Transverse colon (tissue), 4 donors: ENCODE results near the gene PAFAH2. TPM values are rescaled to one million over a fixed set of nuclear protein-coding genes. Genes with fewer than 3 reads are reported as not detected.

Source experiments
- small RNA-seq, 4 donors: library from RNA; depleted of rRNA; stranded (forward); fragments of <200 nt; gene quantifications; one replicate each; pipeline ENCODE3, GENCODE V24; 2016
- total RNA-seq, 4 donors: library from RNA; depleted of rRNA; stranded (reverse); fragments of >200 nt; gene quantifications; one replicate each; pipeline ENCODE4 v1.1.0, GENCODE V29; 2016

The PAFAH2 gene
- total RNA-seq, 4 donors from 2014 or later, result 23.1 to 60.1 (median 38.8) TPM

Small RNAs within 50 kb of the gene (small RNA-seq; reads per million reads assigned to genes)
- gene RF00283 (0 reads per million in 4 donors), gene RF00492 (0 reads per million in 4 donors), gene RNU6-110P (0 reads per million in 4 donors)

Other genes with a start within 250 kb of the PAFAH2 start
- 10 to 100 TPM; 17.1 to 68.1 (median 24.4) TPM for gene SELENON, start 197.9 kb downstream of the PAFAH2 start, total RNA-seq
- gene MTFR1L, start 178.1 kb downstream of the PAFAH2 start, total RNA-seq, result 100 to 1,000 TPM in 1 of 4 donors, 10 to 100 TPM in 3; 73.2 to 125 (median 93.6) TPM
- under 1 TPM in 1 of 4 donors, not detected in 3; 0.41 TPM for gene AUNIP, start 138.6 kb downstream of the PAFAH2 start, total RNA-seq
- 1 to 10 TPM in 3 of 4 donors, not detected in 1; 2.0 to 2.4 (median 2.4) TPM for gene PAQR7, start 122.4 kb downstream of the PAFAH2 start, total RNA-seq
- gene STMN1, start 91.6 kb downstream of the PAFAH2 start, total RNA-seq, result 10 to 100 TPM in 3 of 4 donors, 1 to 10 TPM in 1; 6.4 to 24.3 (median 16.5) TPM
- gene EXTL1, start 23.7 kb upstream of the PAFAH2 start, total RNA-seq, result under 1 TPM in 2 of 4 donors, not detected in 2; 0.16 to 0.41 TPM
- gene SLC30A2, start 48.1 kb upstream of the PAFAH2 start, total RNA-seq, result under 1 TPM in 1 of 4 donors, not detected in 3; 0.14 TPM
- gene TRIM63, start 69.6 kb upstream of the PAFAH2 start, total RNA-seq, result 1 to 10 TPM in 1 of 4 donors, under 1 TPM in 1, not detected in 2; 0.32 to 1.8 TPM
- gene PDIK1L, start 113.8 kb upstream of the PAFAH2 start, total RNA-seq, result 10 to 100 TPM in 2 of 4 donors, 1 to 10 TPM in 2; 4.0 to 15.6 (median 9.8) TPM
- 1 to 10 TPM in 3 of 4 donors, under 1 TPM in 1; 0.82 to 9.4 (median 2.9) TPM for gene FAM110D, start 161.0 kb upstream of the PAFAH2 start, total RNA-seq
- not detected for gene C1orf232, start 170.9 kb upstream of the PAFAH2 start, total RNA-seq
- 10 to 100 TPM in 3 of 4 donors, not detected in 1; 18.7 to 27.2 (median 26.9) TPM for gene ZNF593, start 171.8 kb upstream of the PAFAH2 start, total RNA-seq
- not detected for gene ZNF593OS, start 173.8 kb upstream of the PAFAH2 start, total RNA-seq
- gene CNKSR1, start 179.4 kb upstream of the PAFAH2 start, total RNA-seq, result 100 to 1,000 TPM in 1 of 4 donors, 10 to 100 TPM in 3; 53.5 to 187 (median 74.4) TPM
- not detected for gene CATSPER4, start 192.5 kb upstream of the PAFAH2 start, total RNA-seq
- gene CEP85, start 236.1 kb upstream of the PAFAH2 start, total RNA-seq, result 10 to 100 TPM in 3 of 4 donors, 1 to 10 TPM in 1; 8.6 to 73.8 (median 13.6) TPM